ENCODE measurements around the gene MPHOSPH9.

The MPHOSPH9 gene

DNA sequence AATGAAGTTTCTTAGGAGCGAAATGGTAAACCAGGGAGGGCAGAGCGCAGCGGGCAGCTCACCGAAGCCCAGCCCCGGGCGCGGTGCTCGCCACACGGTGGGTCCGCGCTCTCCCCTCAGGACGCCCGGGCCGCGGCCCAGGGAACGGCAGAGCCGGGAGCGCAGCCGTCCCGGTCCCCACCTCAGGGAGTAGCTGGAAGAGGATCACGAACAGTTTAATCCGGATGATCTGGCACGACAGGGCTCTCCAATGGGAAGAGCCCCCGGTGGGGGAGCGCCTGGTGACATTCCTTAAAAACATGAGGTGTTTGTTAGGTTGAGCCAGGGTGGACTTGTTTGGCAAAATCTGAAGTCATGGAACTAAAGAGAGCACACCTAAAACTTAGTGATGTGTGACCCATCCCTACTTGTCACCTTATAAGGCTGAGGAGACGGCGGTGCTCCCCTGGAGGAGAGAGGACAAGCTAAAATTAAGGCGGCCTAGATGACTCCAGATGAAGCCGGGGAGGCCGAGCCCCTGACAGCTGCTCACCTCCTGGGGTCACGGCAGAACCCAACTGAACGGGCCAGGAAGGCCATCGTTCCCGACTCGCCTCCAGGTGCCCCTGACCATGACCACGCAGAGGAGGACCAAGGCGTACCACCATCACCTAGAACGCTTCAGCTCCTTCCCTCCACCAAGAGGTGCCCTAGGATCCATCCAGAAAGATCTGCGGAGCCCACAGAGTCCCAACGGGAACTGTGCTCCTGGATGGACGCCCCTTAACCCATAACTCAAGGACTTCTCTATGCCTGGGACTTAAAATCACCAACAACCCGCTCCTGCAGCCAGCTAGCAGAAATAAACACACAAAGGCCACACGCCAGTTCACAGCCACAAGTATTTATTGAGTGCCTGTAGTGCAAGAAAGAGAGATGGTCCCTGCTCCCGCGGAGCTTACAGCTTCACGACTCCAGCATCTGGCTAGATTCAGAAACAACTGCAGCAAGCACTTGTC lies 81.2 kb downstream of the MPHOSPH9 start:
- in situ Hi-C loops (cut with HindIII; ENCODE audit: low sequenced_read_pairs): no loop called here
- DNase-seq (ENCODE audit: low read depth): no peak
- TF ChIP-seq, protein P1, sequence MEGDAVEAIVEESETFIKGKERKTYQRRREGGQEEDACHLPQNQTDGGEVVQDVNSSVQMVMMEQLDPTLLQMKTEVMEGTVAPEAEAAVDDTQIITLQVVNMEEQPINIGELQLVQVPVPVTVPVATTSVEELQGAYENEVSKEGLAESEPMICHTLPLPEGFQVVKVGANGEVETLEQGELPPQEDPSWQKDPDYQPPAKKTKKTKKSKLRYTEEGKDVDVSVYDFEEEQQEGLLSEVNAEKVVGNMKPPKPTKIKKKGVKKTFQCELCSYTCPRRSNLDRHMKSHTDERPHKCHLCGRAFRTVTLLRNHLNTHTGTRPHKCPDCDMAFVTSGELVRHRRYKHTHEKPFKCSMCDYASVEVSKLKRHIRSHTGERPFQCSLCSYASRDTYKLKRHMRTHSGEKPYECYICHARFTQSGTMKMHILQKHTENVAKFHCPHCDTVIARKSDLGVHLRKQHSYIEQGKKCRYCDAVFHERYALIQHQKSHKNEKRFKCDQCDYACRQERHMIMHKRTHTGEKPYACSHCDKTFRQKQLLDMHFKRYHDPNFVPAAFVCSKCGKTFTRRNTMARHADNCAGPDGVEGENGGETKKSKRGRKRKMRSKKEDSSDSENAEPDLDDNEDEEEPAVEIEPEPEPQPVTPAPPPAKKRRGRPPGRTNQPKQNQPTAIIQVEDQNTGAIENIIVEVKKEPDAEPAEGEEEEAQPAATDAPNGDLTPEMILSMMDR (IDR thresholded peaks at IDR 0.05; ENCODE audit: low read depth, low read length, missing control alignments): no peak
- H3K4me3 ChIP-seq (ENCODE audit: low read depth, low read length): peak overlapping the region; percentile 54

DNA sequence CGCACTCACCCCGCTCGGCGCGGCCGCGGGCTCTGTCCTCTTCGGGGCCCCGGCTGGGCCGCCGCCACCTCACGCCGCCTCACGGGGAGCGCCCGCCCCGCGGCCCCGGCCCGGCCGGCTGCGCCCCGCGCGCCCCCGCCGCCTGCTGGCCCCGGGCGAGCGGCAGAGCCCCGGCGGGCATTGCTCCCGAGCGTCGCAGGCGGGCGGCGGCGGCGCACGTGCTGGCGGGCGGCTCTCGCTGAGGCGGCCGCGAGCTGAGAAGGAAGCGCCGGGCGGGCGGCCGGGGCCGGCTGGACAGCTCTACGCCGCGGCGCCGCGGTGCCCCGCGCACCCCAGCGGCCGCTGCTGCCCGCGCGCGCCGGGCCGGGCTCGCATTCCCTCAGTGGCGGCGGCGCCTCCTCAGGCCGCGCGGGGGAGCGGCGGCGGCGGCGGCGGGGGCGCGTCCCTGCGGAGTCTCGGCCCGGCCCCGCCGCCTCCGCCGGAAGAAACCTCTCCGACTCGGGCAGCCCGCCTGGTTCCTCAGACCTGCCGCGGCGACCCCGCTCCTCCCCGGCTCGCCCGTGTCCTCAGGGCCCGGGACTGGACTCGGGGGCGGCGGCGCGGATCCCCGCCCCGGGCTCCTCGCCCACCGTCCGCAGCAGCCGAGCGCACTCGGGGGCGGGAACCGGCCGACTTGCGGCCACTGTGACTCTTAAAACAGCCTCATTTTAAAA lies 82.0 kb downstream of the MPHOSPH9 start, which contains the start of gene PITPNM2:
PITPNM2 (minus strand) TSS at position 347 of the 713 bp plus-strand sequence. CDS start 116,500 bp downstream, outside the sequence.
- H3K4me3 ChIP-seq (ENCODE audit: low read depth, low read length): peak within 1 kb of the TSS; percentile 56
- in situ Hi-C loops (cut with HindIII; ENCODE audit: low sequenced_read_pairs): no loop called here
- DNase-seq (ENCODE audit: low read depth): no peak
- TF ChIP-seq, protein P1 (IDR thresholded peaks at IDR 0.05; ENCODE audit: low read depth, low read length, missing control alignments): no peak

DNA sequence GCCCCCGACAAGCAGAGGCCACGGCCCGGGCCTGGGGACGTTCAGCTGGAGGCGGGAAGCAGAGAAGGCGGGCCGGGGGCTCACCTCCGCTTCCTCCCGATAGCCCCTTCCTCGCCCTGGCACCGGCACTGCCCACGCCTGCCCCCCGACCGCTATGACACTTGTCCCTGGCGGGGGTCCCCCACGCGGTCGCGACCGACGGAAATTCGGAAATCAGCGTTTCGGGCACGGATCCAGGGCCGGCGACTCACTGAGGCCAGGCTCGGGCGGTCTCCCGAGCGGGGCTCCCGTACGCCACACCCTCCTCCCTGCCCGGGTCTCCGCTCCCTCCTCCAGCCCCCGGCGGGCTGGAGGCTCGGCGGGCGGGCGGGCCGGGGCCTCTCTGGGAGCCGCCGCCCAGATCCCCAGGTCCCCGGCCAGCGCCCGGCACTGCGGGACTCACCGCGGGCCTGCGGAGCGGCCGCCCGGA lies 82.6 kb downstream of the MPHOSPH9 start:
- DNase-seq (ENCODE audit: low read depth): no peak
- H3K4me3 ChIP-seq (ENCODE audit: low read depth, low read length): peak overlapping the region; percentile 56
- TF ChIP-seq, protein P1 (IDR thresholded peaks at IDR 0.05; ENCODE audit: low read depth, low read length, missing control alignments): no peak
- in situ Hi-C loops (cut with HindIII; ENCODE audit: low sequenced_read_pairs): no loop called here

DNA sequence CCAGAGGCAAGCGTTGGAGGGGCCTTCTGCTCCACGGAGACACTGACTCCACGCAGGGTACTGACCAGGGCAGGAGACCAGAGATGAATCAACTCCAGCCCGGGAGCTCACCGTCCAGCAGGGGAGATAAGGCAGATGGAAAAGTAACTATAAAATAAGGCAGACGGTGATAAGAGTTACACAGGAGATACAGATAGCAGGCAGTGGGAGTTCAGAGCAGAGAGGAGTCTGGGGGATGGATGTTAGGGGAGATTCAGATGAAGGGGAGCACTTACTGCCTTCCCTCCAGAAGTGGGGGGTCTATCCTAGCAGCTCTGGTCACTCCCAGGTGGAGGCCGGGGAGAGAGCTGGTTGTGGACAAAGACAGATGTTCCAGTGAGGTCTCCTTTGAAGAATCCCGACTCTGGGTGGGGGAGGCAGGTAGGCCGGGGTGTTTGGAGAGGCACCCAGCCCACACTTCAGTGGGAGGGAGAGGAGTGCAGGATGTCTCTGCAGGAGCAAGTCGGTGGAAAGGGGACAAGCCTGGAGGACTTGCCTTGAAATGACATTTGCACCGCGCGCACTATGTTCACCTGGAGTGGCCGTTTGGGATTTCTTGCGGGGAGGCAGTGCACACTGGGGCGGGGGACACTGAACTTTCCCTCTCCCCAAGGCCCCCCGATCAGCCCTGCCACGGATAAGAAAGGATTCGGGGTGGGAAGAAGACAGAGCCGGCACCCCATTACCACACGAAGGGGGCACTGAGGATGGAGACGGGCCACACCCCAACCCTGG lies 83.3 kb downstream of the MPHOSPH9 start:
- TF ChIP-seq, protein P1 (IDR thresholded peaks at IDR 0.05; ENCODE audit: low read depth, low read length, missing control alignments): no peak
- in situ Hi-C loops (cut with HindIII; ENCODE audit: low sequenced_read_pairs): no loop called here

DNA sequence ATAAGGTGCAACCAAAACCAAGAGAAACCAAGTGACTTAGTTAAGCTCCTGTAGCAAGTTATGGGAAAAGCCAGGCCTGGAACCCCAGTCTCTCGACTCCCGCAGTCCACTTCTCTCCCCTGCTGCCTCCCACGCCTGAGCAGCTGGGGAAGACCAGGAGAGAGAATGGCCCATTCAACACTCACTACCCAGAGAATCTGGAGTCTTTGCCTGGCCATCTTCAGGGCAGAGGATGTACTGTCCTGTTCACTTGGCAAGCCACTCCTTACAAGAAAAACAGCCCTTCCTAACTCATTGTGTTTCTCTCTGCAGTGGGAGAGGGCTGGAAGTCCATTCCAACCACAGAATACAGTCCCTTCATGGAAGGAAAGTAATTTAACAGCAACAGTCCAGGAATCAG lies 83.9 kb downstream of the MPHOSPH9 start:
- TF ChIP-seq, protein P1 (IDR thresholded peaks at IDR 0.05; ENCODE audit: low read depth, low read length, missing control alignments): no peak
- no peak for DNase-seq (ENCODE audit: low read depth)
- in situ Hi-C loops (cut with HindIII; ENCODE audit: low sequenced_read_pairs): no loop called here
- H3K4me3 ChIP-seq (ENCODE audit: low read depth, low read length): no peak overlapping the region

More for the DNA sequence above, 83.3 kb downstream of the MPHOSPH9 start:
- H3K4me3 ChIP-seq (ENCODE audit: low read depth, low read length): peak overlapping the region; percentile 56
- no peak for DNase-seq (ENCODE audit: low read depth)

DNA sequence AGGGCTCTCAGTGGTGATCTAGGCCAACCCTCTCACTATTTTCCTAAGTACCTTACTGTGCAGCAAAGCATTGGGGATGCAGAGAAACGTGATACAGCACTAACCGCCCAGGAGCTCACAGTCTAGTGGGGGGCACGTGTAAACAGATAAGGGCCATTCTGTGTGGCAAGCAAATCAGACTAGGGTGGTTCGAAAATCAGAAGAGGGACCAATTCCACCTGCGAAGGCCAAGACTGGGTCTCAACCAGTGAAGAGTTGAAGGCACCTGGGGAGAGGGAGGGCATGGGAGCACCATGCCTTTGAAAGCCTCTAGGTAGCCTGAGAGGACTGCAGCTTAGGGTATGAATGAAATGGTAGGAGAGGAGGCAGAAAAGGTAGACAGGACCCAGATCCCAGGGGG lies 84.3 kb downstream of the MPHOSPH9 start:
- DNase-seq (ENCODE audit: low read depth): no peak
- in situ Hi-C loops (cut with HindIII; ENCODE audit: low sequenced_read_pairs): no loop called here
- TF ChIP-seq, protein P1 (IDR thresholded peaks at IDR 0.05; ENCODE audit: low read depth, low read length, missing control alignments): no peak
- H3K4me3 ChIP-seq (ENCODE audit: low read depth, low read length): no peak overlapping the region
